GM12878 (cell line): ENCODE data around the gene FEN1. TPM values are rescaled to one million over a fixed set of nuclear protein-coding genes. Genes with fewer than 3 reads are reported as not detected.

ENCODE experiments used
- CHD2 ChIP-seq: IDR thresholded peaks from 2 replicates; pipeline ENCODE4 v1.6.1; 2011; ENCODE audit warnings: low read depth, low read length, improper control_type of control experiment, borderline replicate concordance
- ESRRA ChIP-seq: IDR thresholded peaks from 2 replicates; pipeline ENCODE4 v1.6.1; 2012; ENCODE audit warnings: mild to moderate bottlenecking, low read length, improper control_type of control experiment
- FOXK2 ChIP-seq: fragments of 450-650 bp; IDR thresholded peaks from 2 replicates; pipeline ENCODE4 v1.6.1; 2017; ENCODE audit warnings: mild to moderate bottlenecking, moderate library complexity
- FOXM1 ChIP-seq: IDR thresholded peaks from 2 replicates; pipeline ENCODE4 v1.6.1; 2012; ENCODE audit warnings: low read depth, mild to moderate bottlenecking, inconsistent platforms, low read length, moderate library complexity
- HDAC2 ChIP-seq: fragments of 200-600 bp; sonication (generic); IDR thresholded peaks from 2 replicates; pipeline ENCODE4 v1.6.1; 2017
- HDAC6 ChIP-seq: fragments of 200-600 bp; sonication (generic); IDR thresholded peaks from one replicate; pipeline ENCODE4 v1.8.0; 2017; ENCODE audit warnings: antibody characterized with exemption; ENCODE audit not compliant: unreplicated experiment
- MXI1 ChIP-seq: fragments of 150-350 bp; IDR thresholded peaks from 2 replicates; pipeline ENCODE4 v1.6.1; 2011; ENCODE audit warnings: low read depth, mild to moderate bottlenecking, inconsistent platforms, low read length, improper control_type of control experiment
- PML ChIP-seq: IDR thresholded peaks from 2 replicates; pipeline ENCODE4 v1.6.1; 2012; ENCODE audit warnings: low read length, inconsistent platforms
- POLR2AphosphoS2 ChIP-seq: IDR thresholded peaks from 2 replicates; pipeline ENCODE4 v1.6.1; 2011; ENCODE audit warnings: low read depth, mild to moderate bottlenecking, low read length, improper control_type of control experiment, moderate library complexity
- SIN3A ChIP-seq: IDR thresholded peaks from 2 replicates; pipeline ENCODE4 v1.6.1; 2012; ENCODE audit warnings: low read depth, low read length, improper control_type of control experiment
- SPI1 ChIP-seq: IDR thresholded peaks from 2 replicates; pipeline ENCODE4 v1.6.1; 2011; ENCODE audit warnings: low read depth, mild to moderate bottlenecking, low read length, moderate library complexity, borderline replicate concordance; ENCODE audit not compliant: insufficient read depth
- STAT3 ChIP-seq: IDR thresholded peaks from 2 replicates; pipeline ENCODE4 v1.6.1; 2011; ENCODE audit warnings: low read depth, low read length, improper control_type of control experiment
- TCF12 ChIP-seq: IDR thresholded peaks from 2 replicates; pipeline ENCODE4 v1.6.1; 2011; ENCODE audit warnings: low read depth, mild to moderate bottlenecking, low read length
- ZSCAN29 ChIP-seq: fragments of 450-650 bp; IDR thresholded peaks from 2 replicates; pipeline ENCODE4 v1.6.1; 2017; ENCODE audit warnings: mild to moderate bottlenecking, moderate library complexity
- ZZZ3 ChIP-seq: IDR thresholded peaks from 2 replicates; pipeline ENCODE4 v1.6.1; 2011; ENCODE audit warnings: low read depth; ENCODE audit not compliant: control insufficient read depth, insufficient read length
- polyA plus RNA-seq, 11 experiments: library from polyadenylated mRNA; depleted of rRNA in 4 of 11; unstranded in 6 of 11; stranded (reverse) in 5 of 11; fragments of >200 nt; fragmentation: Nextera tagmentation in 4 of 11; fragmentation: Illumina TruSeq in 1 of 11; extraction: Ambion mirVana in 4 of 11; extraction: Trizol in 1 of 11; gene quantifications; 1 replicate in 1 of 11; 2 replicates in 10 of 11; pipeline versions ENCODE4 v1.2.1 to v1.2.3, GENCODE V29; 2011 to 2016; ENCODE audit warnings: inconsistent platforms in 2 of 11, missing spikeins in 2 of 11, low read depth in 1 of 11
- total RNA-seq, 4 experiments: library from RNA; depleted of rRNA in 3 of 4; stranded (reverse); fragments of >200 nt in 3 of 4; fragmentation: Illumina TruSeq in 1 of 4; extraction: Trizol in 1 of 4; gene quantifications; 2 replicates each; pipeline versions ENCODE4 v1.2.1 to v1.2.3, GENCODE V29; 2013 to 2021
- TF ChIP-seq, protein P1 (sequence below): IDR thresholded peaks from 2 replicates; pipeline ENCODE4 v1.6.1; 2012; ENCODE audit warnings: improper control_type of control experiment, low read depth, low read length; ENCODE audit not compliant: insufficient replicate concordance
- TF ChIP-seq, protein P2 (sequence below): IDR thresholded peaks from 2 replicates; pipeline ENCODE4 v1.6.1; 2012; ENCODE audit warnings: low read length, inconsistent platforms
- TF ChIP-seq, protein P3 (sequence below): IDR thresholded peaks from 2 replicates; pipeline ENCODE4 v1.6.1; 2011; ENCODE audit warnings: low read depth, mild to moderate bottlenecking, low read length, moderate library complexity, borderline replicate concordance; ENCODE audit errors: extremely low read depth

Gene FEN1
- total and polyA plus RNA-seq, 10 of the 15 experiments (the other 5 are each of a cell fraction or from before 2014, with no cell fraction given) = 54.8 to 282 (median 125) TPM

DNA sequence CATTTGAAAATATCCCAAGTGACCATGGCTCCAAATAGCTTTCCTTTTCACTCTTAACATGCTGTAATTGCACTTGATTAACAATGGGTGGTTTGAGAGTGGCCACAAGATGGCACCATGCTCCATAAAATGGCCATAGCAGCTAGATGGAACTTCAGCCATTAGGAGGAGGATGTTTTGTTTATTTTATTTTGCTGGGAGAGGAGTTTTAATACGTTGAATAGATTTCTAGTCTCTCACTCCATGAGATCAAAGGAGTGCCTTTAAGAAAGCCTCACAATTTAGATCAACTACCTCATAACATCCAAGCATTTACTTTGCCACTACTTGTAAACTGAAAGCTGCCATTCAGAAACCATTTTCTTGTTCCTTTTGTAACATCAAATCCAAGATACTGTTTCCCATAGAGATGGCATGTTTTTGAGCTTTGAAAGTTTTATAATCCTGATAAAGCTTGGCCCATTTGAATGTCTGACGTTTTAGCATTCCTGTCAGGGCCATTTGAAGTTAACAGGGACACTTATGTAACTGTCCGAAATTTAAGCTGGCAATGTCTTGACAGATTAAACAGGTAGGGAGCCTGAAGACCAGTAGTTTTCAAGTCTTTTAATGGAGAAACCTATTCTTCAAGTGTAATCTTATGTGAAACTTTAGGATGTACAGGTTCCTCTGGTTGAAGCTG is 4.7 kb downstream of the FEN1 start (continued):
- TF ChIP-seq TCF12 = no peak
- TF ChIP-seq HDAC6 = no peak
- TF ChIP-seq, protein P1, sequence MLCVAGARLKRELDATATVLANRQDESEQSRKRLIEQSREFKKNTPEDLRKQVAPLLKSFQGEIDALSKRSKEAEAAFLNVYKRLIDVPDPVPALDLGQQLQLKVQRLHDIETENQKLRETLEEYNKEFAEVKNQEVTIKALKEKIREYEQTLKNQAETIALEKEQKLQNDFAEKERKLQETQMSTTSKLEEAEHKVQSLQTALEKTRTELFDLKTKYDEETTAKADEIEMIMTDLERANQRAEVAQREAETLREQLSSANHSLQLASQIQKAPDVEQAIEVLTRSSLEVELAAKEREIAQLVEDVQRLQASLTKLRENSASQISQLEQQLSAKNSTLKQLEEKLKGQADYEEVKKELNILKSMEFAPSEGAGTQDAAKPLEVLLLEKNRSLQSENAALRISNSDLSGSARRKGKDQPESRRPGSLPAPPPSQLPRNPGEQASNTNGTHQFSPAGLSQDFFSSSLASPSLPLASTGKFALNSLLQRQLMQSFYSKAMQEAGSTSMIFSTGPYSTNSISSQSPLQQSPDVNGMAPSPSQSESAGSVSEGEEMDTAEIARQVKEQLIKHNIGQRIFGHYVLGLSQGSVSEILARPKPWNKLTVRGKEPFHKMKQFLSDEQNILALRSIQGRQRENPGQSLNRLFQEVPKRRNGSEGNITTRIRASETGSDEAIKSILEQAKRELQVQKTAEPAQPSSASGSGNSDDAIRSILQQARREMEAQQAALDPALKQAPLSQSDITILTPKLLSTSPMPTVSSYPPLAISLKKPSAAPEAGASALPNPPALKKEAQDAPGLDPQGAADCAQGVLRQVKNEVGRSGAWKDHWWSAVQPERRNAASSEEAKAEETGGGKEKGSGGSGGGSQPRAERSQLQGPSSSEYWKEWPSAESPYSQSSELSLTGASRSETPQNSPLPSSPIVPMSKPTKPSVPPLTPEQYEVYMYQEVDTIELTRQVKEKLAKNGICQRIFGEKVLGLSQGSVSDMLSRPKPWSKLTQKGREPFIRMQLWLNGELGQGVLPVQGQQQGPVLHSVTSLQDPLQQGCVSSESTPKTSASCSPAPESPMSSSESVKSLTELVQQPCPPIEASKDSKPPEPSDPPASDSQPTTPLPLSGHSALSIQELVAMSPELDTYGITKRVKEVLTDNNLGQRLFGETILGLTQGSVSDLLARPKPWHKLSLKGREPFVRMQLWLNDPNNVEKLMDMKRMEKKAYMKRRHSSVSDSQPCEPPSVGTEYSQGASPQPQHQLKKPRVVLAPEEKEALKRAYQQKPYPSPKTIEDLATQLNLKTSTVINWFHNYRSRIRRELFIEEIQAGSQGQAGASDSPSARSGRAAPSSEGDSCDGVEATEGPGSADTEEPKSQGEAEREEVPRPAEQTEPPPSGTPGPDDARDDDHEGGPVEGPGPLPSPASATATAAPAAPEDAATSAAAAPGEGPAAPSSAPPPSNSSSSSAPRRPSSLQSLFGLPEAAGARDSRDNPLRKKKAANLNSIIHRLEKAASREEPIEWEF = no peak
- TF ChIP-seq CHD2 = no peak
- TF ChIP-seq, protein P2, sequence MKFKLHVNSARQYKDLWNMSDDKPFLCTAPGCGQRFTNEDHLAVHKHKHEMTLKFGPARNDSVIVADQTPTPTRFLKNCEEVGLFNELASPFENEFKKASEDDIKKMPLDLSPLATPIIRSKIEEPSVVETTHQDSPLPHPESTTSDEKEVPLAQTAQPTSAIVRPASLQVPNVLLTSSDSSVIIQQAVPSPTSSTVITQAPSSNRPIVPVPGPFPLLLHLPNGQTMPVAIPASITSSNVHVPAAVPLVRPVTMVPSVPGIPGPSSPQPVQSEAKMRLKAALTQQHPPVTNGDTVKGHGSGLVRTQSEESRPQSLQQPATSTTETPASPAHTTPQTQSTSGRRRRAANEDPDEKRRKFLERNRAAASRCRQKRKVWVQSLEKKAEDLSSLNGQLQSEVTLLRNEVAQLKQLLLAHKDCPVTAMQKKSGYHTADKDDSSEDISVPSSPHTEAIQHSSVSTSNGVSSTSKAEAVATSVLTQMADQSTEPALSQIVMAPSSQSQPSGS = no peak
- no peak for TF ChIP-seq ESRRA
- no peak for TF ChIP-seq SPI1
- TF ChIP-seq FOXK2 = no peak
- TF ChIP-seq POLR2AphosphoS2 = no peak
- no peak for TF ChIP-seq MXI1
- TF ChIP-seq STAT3 = no peak
- TF ChIP-seq, protein P3, sequence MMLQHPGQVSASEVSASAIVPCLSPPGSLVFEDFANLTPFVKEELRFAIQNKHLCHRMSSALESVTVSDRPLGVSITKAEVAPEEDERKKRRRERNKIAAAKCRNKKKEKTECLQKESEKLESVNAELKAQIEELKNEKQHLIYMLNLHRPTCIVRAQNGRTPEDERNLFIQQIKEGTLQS = no peak
- no peak for TF ChIP-seq PML
- no peak for TF ChIP-seq ZZZ3
- no peak for TF ChIP-seq ZSCAN29
- TF ChIP-seq FOXM1 = peak; percentile 37; the same call in 1 of the 2 replicates
- TF ChIP-seq HDAC2 = no peak
- TF ChIP-seq SIN3A = no peak
